ENCODE results near the gene TMEM151B.

Gene TMEM151B

DNA sequence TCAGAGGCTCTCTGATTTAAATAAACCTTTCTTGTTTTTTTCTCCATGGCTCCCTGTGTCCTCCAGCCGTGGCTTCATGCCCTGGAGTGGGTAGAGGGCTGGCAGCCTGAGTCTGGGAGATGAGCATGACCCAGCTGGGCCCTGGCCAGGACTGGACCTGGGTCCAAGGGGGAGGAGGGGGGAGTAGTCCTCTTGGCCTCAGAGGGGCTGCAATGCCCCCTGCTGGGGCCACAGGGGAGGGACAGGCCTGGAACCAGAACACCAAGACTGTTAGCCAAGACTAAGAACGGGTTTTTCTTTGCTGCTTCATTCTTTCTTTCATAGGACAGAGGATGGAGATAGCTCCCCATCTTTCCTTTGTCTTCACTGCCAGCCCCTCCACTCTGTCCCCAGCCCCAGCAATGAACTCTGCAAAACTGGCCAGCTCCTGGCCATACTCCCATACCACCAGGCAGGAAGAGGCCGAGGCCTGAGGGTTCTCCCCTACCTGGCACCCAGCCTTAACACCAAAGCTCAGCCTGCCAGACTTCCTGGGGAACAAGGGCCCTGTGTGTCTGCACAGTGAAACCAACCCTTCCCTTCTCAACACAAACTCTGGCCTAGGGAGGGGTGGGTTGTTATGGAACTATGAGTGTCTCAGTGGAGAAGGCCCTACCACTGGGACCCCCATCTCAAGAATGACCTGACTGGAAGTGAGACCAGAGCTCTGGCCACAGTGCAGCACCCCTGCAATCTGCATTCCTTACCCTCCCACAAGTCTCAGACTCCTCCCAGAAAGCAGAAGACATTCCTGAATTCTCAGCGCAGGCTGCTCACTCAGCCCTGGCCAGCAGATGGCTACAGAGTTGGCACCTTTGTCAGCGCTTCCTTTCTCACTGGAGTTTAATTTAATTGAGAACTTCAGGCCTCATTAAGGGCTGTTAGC lies 35.9 kb upstream of the TMEM151B start:
- TF ChIP-seq EZH2phosphoT487 (IDR thresholded peaks at IDR 0.05; ENCODE audit: low read depth): no peak
- TF ChIP-seq, protein P1, sequence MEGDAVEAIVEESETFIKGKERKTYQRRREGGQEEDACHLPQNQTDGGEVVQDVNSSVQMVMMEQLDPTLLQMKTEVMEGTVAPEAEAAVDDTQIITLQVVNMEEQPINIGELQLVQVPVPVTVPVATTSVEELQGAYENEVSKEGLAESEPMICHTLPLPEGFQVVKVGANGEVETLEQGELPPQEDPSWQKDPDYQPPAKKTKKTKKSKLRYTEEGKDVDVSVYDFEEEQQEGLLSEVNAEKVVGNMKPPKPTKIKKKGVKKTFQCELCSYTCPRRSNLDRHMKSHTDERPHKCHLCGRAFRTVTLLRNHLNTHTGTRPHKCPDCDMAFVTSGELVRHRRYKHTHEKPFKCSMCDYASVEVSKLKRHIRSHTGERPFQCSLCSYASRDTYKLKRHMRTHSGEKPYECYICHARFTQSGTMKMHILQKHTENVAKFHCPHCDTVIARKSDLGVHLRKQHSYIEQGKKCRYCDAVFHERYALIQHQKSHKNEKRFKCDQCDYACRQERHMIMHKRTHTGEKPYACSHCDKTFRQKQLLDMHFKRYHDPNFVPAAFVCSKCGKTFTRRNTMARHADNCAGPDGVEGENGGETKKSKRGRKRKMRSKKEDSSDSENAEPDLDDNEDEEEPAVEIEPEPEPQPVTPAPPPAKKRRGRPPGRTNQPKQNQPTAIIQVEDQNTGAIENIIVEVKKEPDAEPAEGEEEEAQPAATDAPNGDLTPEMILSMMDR (IDR thresholded peaks at IDR 0.05; ENCODE audit: low read depth, low read length): peak; percentile 87
- no peaks in the 10 kb centered on the region for H3K27me3 ChIP-seq (ENCODE audit: low read depth, low read length)
- H3K4me2 ChIP-seq (ENCODE audit: low read length): no peak overlapping the region
- peaks cover 5% of the 10 kb centered on the region; the same call in 1 of the 2 replicates for H4K20me1 ChIP-seq (ENCODE audit: insufficient read depth, low read length)
- H3K9me3 ChIP-seq (ENCODE audit: insufficient read depth, low read length): no peaks in the 10 kb centered on the region
- no peak overlapping the region for H2AFZ ChIP-seq (ENCODE audit: low read depth, low read length)
- no peaks in the 10 kb centered on the region for H3K79me2 ChIP-seq (ENCODE audit: low read length)
- H3K9ac ChIP-seq (ENCODE audit: low read length): no peak overlapping the region
- H3K27ac ChIP-seq (ENCODE audit: low read length): no peak overlapping the region
- H3K36me3 ChIP-seq (replicated peaks; ENCODE audit: low read depth, low read length): peaks cover 48% of the 10 kb centered on the region
- peaks cover 17% of the 10 kb centered on the region for H3K4me1 ChIP-seq (ENCODE audit: low read length)
- H3K4me3 ChIP-seq (ENCODE audit: low read length): no peak overlapping the region

- peaks cover 17% of the 10 kb centered on the region for H3K4me1 ChIP-seq (ENCODE audit: low read length)
- H3K27me3 ChIP-seq (ENCODE audit: low read depth, low read length): no peaks in the 10 kb centered on the region
- no peak overlapping the region for H3K9ac ChIP-seq (ENCODE audit: low read length)
- H3K9me3 ChIP-seq (ENCODE audit: insufficient read depth, low read length): no peaks in the 10 kb centered on the region
- TF ChIP-seq EZH2phosphoT487 (IDR thresholded peaks at IDR 0.05; ENCODE audit: low read depth): no peak
- TF ChIP-seq, protein P1 (IDR thresholded peaks at IDR 0.05; ENCODE audit: low read depth, low read length): no peak
- H4K20me1 ChIP-seq (ENCODE audit: insufficient read depth, low read length): peaks cover 5% of the 10 kb centered on the region; the same call in 1 of the 2 replicates
- no peak overlapping the region for H3K27ac ChIP-seq (ENCODE audit: low read length)
- peaks cover 41% of the 10 kb centered on the region for H3K36me3 ChIP-seq (replicated peaks; ENCODE audit: low read depth, low read length)
- H3K79me2 ChIP-seq (ENCODE audit: low read length): no peaks in the 10 kb centered on the region
- H3K4me2 ChIP-seq (ENCODE audit: low read length): no peak overlapping the region
- no peak overlapping the region for H3K4me3 ChIP-seq (ENCODE audit: low read length)
- no peak overlapping the region for H2AFZ ChIP-seq (ENCODE audit: low read depth, low read length)
Measured at GRCh38 chr6:44235269-44235668, 35.0 kb upstream of the TMEM151B start.

DNA sequence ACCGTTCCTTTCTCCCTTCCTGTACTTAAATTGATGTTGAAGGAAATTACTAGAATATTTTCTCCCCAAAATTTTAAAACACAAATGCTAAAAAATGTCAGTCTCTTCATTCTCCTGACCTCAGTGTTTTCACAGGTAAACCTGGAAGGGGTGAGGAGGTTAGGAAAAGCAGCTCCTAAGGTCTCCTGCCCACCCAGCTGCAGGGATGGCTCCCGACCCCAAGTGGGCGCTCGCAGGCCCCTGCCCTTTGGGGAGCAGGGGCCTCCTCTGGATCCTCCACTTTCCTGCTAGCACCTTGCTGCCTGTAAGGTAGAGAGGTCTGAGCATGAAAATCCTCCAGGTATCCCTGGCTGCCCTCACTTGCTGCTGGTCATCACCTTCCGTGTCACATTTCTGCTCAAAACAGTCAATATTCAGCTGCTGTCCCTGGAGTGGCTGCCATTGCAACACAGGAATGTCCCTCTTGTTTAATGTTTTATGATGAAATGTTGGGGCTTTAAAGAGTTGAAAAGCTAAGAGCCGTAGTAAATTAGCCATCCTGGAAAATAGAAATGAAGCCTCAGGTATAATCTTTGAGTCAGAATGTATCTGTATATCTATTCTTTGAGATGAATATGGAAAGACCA lies 34.2 kb upstream of the TMEM151B start:
- Histone ChIP-seq H3K4me1 (ENCODE audit: low read length) (peaks cover 17% of the 10 kb centered on the region), H3K9ac (ENCODE audit: low read length) (no peak overlapping the region), H3K27ac (ENCODE audit: low read length) (no peak overlapping the region), H3K79me2 (ENCODE audit: low read length) (no peaks in the 10 kb centered on the region), H3K4me3 (ENCODE audit: low read length) (no peak overlapping the region), H3K4me2 (ENCODE audit: low read length) (no peak overlapping the region), H2AFZ (ENCODE audit: low read depth, low read length) (no peak overlapping the region), H3K9me3 (ENCODE audit: insufficient read depth, low read length) (no peaks in the 10 kb centered on the region), H3K27me3 (ENCODE audit: low read depth, low read length) (no peaks in the 10 kb centered on the region), H3K36me3 (replicated peaks; ENCODE audit: low read depth, low read length) (peaks cover 33% of the 10 kb centered on the region), H4K20me1 (ENCODE audit: insufficient read depth, low read length) (peaks cover 5% of the 10 kb centered on the region; the same call in 1 of the 2 replicates)
- TF ChIP-seq, protein P1 (IDR thresholded peaks at IDR 0.05; ENCODE audit: low read depth, low read length): no peak
- no peak for TF ChIP-seq EZH2phosphoT487 (IDR thresholded peaks at IDR 0.05; ENCODE audit: low read depth)

Data from OCI-LY3 (cell line).